Epithelial cell of proximal tubule (primary cell): ENCODE measurements around the gene LNPEP. TPM values are rescaled to one million over a fixed set of nuclear protein-coding genes. Genes with fewer than 3 reads are reported as not detected.

Source experiments
- DNase-seq: peaks from one replicate; pipeline ENCODE4 v3.0.0-alpha.2; 2011; ENCODE audit warnings: low read depth
- H3K4me3 ChIP-seq: 2 replicates; pipeline ENCODE4 v1.5.1; 2011; ENCODE audit warnings: low read depth, mild to moderate bottlenecking, low read length
- total RNA-seq: library from RNA; depleted of rRNA; stranded (reverse); fragments of >200 nt; gene quantifications from 2 replicates; pipeline ENCODE4 v1.2.3, GENCODE V29; 2015
- TF ChIP-seq, protein P1 (sequence below): conservative IDR thresholded peaks from 2 replicates; pipeline ENCODE4 v1.5.1; 2012; ENCODE audit warnings: low read depth, mild to moderate bottlenecking, low read length

LNPEP gene
- total RNA-seq, 1 donor from 2014 or later, result 21.4 TPM

DNA sequence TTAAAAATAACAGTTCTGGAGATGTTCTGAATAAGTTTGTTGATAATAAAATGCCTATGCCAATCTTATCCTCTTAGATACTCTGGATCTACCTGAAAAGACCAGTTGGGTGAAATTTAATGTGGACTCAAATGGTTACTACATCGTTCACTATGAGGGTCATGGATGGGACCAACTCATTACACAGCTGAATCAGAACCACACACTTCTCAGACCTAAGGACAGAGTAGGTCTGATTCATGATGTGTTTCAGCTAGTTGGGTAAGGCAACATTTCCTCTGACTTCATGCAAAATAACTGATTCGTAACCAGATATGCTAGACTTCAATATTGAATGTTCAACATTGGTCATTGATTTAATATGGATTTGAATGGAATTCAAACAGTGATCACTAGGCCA, 32.6 kb upstream of the LNPEP start:
- H3K4me3 ChIP-seq, result no peak overlapping the region
- TF ChIP-seq, protein P1, sequence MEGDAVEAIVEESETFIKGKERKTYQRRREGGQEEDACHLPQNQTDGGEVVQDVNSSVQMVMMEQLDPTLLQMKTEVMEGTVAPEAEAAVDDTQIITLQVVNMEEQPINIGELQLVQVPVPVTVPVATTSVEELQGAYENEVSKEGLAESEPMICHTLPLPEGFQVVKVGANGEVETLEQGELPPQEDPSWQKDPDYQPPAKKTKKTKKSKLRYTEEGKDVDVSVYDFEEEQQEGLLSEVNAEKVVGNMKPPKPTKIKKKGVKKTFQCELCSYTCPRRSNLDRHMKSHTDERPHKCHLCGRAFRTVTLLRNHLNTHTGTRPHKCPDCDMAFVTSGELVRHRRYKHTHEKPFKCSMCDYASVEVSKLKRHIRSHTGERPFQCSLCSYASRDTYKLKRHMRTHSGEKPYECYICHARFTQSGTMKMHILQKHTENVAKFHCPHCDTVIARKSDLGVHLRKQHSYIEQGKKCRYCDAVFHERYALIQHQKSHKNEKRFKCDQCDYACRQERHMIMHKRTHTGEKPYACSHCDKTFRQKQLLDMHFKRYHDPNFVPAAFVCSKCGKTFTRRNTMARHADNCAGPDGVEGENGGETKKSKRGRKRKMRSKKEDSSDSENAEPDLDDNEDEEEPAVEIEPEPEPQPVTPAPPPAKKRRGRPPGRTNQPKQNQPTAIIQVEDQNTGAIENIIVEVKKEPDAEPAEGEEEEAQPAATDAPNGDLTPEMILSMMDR, result no peak
- no peak for DNase-seq

DNA sequence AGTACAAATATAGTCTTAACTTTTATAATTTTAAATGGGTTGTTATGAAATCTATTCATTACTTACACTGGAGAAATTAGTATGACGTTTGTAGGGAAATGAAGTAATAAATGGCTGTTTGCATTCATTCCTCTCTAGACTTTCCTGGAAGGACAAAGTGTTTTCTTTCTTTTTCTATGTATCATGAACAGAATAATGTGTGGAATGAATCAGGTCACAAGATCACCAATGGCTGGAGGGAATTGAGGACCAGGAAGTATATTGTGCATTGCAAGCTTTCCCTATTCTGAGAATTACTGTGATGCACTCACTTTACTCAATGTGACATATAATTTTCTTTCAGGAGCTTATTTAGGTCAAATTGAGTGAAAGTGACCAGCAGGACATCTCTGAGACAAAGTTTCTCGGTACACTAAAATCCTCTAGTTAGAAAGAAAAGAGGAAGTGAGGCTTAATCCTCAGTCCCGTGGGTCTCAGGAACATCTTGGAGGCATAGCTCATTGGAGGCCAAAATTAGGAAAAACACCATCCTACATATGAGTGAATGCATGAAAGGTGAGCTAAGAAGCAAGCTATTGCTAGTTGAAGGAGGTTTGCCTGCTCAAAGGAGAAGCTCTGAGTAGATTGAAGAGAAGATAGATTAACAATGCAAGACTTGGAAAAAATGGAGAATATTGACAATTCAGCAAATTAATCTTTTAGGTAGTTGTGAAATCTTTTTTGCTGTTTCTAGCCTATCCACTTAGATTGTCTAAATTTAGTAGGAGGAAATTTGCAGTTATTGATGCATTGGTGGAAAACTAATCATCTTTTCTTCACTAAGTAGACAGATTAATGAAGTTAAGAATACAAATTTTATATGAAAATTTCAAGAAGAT, 31.6 kb upstream of the LNPEP start:
- H3K4me3 ChIP-seq, result no peak overlapping the region

DNA sequence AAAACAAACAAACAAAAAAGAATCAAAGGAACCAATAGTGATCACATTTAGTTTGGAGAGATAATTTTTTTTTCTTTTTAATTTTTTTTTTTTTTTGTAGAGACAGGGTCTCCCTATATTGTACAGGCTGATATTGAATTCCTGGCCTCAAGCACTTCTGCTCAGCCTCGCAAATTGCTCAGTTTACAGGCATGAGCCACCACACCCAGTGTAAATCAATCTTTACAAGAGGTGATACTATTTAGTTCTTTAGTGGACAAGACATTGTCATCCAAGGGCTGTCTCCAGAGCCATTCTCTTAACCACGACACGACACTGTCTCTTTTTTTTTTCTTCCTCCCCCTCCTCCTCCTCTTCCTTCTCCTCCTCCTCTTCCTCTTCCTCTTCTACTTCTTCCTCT, 30.0 kb upstream of the LNPEP start:
- DNase-seq, result no peak
- TF ChIP-seq, protein P1, result no peak
- no peak overlapping the region for H3K4me3 ChIP-seq

More for the DNA sequence above, 31.6 kb upstream of the LNPEP start:
- DNase-seq, result no peak
- TF ChIP-seq, protein P1, result no peak

DNA sequence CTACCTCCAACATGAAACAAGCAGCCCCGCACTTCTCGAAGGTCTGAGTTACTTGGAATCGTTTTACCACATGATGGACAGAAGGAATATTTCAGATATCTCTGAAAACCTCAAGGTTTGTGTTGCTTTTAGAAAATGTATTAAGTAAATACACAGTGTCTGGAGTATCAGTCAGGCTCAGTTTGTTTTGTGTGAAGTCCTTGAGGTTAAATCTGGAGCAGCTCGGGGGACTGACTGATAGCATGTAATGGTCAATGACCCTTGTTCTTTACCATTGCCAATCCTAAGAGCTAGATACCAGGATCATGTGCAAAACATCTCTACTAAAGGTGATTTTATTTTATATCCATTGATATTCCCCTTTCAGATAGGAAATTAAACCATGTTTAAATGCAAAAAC, 26.9 kb upstream of the LNPEP start:
- H3K4me3 ChIP-seq, result no peak overlapping the region
- TF ChIP-seq, protein P1, result no peak
- no peak for DNase-seq

DNA sequence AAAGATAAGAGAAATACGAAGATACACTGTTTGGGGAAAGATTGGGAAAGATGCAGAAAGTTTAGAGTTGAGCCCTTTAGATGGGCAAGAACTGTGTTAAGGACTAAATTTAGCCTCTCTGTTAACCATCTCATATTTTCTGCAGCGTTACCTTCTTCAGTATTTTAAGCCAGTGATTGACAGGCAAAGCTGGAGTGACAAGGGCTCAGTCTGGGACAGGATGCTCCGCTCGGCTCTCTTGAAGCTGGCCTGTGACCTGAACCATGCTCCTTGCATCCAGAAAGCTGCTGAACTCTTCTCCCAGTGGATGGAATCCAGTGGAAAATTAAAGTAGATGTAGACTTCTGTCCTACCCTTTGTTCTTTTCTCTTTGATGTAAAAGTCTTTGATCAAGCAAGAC, 26.4 kb upstream of the LNPEP start:
- TF ChIP-seq, protein P1, result no peak
- H3K4me3 ChIP-seq, result no peak overlapping the region
- DNase-seq, result no peak

DNA sequence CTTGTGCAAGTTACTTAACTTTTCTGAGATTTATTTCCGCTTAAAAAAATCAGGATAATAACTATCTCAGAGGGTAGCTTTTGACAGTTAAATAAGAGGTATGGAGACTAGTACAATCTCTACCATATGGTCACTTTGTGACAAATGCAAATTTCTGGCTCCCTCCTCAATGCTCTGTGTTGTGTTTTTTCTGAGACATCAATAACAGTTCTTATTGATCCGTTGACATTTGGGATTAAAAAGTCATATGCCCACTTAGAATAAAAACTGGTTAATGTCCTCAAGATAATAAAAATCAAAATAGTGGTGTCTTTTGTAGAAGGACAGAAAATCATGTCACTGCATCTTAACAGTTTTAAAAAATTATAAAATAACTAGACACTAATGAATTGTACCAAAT, 24.7 kb upstream of the LNPEP start:
- TF ChIP-seq, protein P1, result no peak
- no peak overlapping the region for H3K4me3 ChIP-seq
- DNase-seq, result no peak

DNA sequence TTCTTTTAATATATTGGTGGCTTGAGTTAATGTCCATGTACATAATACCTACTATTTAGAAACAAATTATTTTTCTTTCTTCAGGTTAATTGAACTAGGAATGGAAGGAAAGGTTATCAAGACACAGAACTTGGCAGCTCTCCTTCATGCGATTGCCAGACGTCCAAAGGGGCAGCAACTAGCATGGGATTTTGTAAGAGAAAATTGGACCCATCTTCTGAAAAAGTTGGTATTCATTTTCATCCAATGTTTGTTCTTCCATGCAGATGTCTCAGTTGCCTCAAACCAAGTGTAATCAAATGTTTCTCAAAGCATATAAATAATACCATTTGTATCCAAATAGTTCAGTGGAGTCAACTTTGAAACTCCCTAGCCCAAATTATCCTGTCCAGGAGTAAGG, 22.6 kb upstream of the LNPEP start:
- DNase-seq, result no peak
- TF ChIP-seq, protein P1, result no peak
- no peak overlapping the region for H3K4me3 ChIP-seq
